ENCODE data around the gene FCER2. TPM values are rescaled to one million over a fixed set of nuclear protein-coding genes. Genes with fewer than 3 reads are reported as not detected.

The FCER2 gene
- polyA plus RNA-seq, 4 donors: 0.15 to 0.29 (median 0.17) TPM; not detected in 1

DNA sequence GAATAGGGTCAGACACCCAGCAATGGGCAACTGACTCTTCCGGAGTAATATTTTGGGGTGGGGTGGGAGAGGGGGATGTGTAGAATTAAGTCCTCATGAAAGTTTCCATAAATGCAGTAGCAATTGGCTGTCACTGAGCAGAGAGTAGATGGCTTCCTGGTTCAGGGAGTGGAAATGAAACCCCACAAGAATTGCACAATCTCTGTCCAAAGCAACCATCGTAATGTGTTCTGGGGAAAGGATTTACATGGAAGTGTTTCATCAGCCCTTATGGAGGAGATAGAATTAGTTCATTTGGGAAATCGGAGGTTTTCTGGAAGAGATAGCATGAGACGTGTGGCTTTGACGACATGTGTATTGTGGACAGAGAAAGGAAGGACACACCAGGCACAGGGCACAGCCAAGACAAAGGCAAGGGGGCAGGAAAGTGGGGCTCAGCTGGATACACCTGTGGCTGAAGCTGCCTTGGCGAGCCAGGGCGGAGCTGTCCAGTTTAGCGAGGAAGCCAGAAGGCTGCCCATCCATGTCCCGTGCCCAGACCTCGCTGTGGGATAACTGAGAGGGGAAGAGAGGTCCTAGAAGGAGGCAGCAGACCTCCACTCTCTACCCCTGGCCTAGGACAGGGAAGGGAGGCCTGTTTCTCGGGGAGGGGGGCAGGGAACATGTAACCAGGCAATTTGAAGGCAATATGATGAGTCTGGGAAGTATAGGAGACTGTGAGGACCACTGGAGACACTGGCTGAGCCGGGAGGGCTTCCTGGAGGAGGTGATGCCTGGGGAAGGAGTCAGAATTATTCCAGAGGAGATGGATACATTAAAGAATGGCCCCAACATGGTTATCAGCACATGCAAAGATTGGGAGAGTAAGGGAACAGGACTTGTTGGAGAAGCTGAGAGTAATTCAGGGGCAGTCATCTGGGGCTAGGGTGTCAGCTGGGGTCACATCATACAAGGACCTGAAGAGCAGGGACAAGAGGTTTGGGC is 32.6 kb upstream of the FCER2 start:
- no peak for DNase-seq (ENCODE audit: low read depth in 4 of 4, low spot score in 3 of 4)

DNA sequence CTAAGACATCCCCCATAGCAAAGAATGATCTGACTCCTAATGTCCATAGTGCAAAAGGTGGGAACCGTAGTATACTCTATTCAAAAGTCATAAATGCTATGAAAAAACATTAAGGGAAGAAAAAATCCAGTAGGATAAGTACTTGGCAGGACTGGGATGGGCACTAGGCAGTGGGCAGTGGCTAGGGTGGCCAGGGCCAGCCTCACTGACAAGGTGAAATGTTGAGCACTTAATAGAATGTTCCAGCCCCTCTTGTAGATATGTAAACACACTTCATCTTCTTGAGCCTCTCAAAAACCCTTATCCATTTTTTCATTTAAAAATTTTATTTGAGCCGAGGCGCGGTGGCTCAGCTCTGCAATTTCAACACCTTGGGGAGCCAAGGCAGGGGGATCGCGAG is 31.4 kb upstream of the FCER2 start:
- DNase-seq (ENCODE audit: low read depth in 4 of 4, low spot score in 3 of 4): no peak

GRCh38 chr19:7732045-7732444 is 30.1 kb upstream of the FCER2 start, which contains the start of gene CLEC4G:
Gene CLEC4G, minus strand, starts transcription at chr19:7732110. Its CDS starts 8 bp downstream, at chr19:7732102.
- DNase-seq (ENCODE audit: low read depth in 4 of 4, low spot score in 3 of 4): no peak

DNA sequence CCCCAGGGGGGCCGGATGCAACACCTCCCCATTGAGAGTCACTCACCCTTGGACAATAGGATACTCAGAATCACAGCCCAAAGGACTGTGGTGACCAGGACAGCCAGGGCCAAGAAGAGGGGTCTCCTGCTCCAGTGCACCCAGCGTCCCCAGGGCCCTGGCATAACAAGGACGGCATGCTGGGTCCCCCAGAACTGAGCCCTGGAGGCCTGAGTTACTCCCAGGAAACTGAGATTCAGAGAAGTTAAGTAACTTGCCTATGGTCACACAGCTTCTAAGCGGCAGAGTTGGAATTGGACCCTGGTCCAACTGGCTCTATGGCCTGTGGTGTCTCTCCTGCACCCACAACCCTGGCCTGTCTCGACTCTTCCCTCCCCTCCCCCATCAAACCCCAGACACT is 29.7 kb upstream of the FCER2 start:
- no peak for DNase-seq (ENCODE audit: low read depth in 4 of 4, low spot score in 3 of 4)

- DNase-seq (ENCODE audit: low read depth in 4 of 4, low spot score in 3 of 4): no peak
Measured at GRCh38 chr19:7731218-7731595, 29.3 kb upstream of the FCER2 start.

GRCh38 chr19:7730286-7731217 is 28.6 kb upstream of the FCER2 start:
- DNase-seq (ENCODE audit: low read depth in 4 of 4, low spot score in 3 of 4): no peak

- no peak for DNase-seq (ENCODE audit: low read depth in 4 of 4, low spot score in 3 of 4)
Measured at GRCh38 chr19:7729831-7730285, 27.9 kb upstream of the FCER2 start.

GRCh38 chr19:7729211-7729610 is 27.3 kb upstream of the FCER2 start:
- no peak for DNase-seq (ENCODE audit: low read depth in 4 of 4, low spot score in 3 of 4)

DNA sequence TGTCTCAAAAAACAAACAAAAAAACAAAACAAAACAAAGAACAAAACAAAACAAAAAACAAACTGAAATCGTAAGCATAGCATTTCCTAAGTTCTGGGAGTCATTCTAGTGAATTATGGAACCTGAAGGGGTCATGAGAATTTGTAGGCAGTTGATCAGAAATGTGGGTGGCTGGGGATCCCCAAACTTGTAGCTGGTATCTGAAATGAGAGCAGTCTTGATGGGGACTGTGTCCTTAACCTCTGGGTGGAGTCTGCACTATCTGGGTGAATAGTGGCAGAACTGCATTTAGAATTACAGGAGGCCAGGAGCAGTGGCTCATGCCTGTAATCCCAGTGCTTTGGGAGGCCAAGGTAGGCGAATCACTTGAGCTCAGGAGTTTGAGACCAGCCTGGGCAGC is 23.9 kb upstream of the FCER2 start:
- DNase-seq (ENCODE audit: low read depth in 4 of 4, low spot score in 3 of 4): no peak

- no peak for DNase-seq (ENCODE audit: low read depth in 4 of 4, low spot score in 3 of 4)
Measured at GRCh38 chr19:7722231-7722651, 20.3 kb upstream of the FCER2 start.

DNA sequence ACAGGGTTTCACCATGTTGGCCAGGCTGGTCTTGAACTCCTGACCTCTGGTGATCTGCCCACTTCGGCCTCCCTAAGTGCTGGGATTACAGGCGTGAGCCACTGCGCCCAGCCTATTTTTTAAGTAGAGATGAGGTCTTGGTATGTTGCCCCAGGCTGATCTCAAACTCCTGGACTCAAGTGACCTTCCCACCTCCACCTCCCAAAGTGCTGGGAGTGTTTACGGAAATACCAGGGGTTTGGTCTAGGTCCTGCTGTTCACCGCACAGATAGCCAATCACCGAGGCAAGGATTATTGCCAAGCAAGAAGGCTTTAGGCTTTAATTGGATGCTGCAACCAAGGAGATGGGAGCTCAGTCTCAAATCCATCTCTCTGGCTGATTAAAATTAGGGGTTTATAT is 18.4 kb upstream of the FCER2 start:
- DNase-seq (ENCODE audit: low read depth in 4 of 4, low spot score in 3 of 4): no peak

DNA sequence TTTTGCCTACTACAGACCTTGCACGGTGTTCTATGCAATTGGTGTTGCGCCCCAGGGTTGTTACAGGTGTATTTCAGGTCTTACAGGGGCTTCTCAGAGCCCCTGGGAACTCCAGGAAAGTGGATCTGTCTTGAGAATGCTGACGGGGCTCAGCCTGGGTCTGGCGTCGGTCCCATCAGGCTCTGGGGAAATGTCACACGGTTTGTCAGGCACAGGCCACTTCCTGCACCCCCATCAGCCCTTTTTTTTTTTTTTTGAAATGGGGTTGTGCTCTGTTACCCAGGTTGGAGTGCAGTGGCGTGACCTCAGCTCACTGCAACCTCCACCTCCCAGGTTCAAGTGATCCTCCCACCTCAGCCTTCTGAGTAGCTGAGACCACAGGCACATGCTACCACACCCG is 16.7 kb upstream of the FCER2 start:
- DNase-seq (ENCODE audit: low read depth in 4 of 4, low spot score in 3 of 4): no peak

GRCh38 chr19:7716762-7717161 is 14.8 kb upstream of the FCER2 start:
- DNase-seq (ENCODE audit: low read depth in 4 of 4, low spot score in 3 of 4): no peak

DNA sequence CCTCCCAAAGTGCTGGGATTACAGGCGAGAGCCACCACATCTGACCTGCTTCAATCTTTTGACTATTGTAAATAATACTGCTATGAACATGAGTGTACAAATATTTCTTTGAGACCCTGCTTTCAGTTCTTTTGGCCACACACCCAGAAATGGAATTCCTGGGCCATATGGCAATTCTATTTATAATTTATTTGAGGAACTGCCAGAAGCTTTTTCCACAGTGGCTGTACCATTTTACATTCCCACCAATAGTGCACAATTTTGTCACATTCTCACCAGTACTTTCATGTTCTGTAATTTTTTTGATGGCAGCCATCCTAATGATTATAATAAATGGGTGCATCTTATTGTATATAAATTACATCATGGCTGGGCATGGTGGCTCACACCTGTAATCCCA is 13.7 kb upstream of the FCER2 start:
- DNase-seq (ENCODE audit: low read depth in 4 of 4, low spot score in 3 of 4): no peak

- no peak for DNase-seq (ENCODE audit: low read depth in 4 of 4, low spot score in 3 of 4)
Measured at GRCh38 chr19:7710616-7711015, 8.7 kb upstream of the FCER2 start.

DNA sequence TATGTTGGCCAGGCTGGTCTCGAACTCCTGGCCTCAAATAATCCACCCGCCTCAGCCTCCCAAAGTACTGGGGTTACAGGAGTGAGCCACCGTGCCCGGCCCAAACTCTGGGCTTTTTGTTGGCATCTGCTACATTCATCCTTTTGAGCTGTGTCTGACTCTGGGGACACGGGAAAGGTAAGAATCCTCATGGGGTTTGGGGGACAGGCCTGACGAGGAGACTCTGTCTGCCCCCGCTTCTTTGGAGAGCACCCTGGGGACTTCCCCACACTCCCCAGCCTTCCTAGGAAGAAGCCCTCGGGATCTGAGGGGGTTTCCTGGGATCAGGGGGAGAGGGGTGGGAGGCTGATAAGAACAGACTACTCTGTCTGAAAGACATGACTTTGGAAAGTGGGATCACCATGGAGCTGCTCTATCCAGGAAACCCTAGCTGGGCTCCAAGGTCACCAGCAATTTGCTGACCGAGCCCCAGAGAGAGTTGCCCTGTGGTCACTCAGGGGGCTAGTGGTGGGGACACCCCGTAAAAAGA is 8.1 kb upstream of the FCER2 start:
- no peak for DNase-seq (ENCODE audit: low read depth in 4 of 4, low spot score in 3 of 4)

GRCh38 chr19:7706955-7707456 is 5.1 kb upstream of the FCER2 start:
- no peak for DNase-seq (ENCODE audit: low read depth in 4 of 4, low spot score in 3 of 4)

GRCh38 chr19:7706188-7706954 is 4.4 kb upstream of the FCER2 start:
- DNase-seq (ENCODE audit: low read depth in 4 of 4, low spot score in 3 of 4): no peak

DNA sequence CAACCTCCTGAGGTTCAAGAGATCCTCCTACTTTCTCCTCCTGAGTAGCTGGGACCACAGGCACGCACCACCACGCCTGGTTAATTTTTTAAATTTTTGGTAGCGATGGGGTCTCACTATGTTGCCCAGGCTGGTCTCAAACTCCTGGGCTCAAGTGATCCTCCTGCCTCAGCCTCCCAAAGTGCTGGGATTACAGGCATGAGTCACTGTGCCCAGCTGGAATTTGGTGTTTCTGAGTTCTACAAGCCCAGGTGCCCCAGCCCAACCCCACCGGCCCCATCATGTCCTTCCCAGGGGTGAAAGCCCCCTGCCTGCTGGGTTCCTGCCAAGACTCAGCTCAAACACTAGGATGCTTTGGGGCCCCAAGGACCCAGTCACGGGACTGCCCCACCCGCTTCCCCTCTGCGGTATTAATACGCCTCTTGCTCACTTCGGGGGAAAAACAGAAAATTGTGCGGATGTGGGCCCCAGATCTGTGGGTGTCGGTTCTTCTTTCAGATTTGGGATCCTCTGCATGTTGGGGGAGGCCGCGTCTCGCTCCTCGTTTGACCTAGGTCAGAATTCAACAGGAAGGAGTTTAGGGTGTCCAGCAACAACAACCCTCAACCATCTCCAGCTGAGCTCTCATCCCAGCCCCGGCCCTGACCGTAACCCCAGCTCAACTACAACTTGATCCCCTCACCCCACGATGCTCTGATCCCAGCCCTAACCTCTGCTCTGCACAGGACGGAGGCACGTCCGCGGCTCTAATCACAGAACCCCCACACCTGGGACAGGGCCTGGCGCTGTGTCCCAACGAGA is 3.7 kb upstream of the FCER2 start:
- no peak for DNase-seq (ENCODE audit: low read depth in 4 of 4, low spot score in 3 of 4)
